SH-SY5Y (cell line): ENCODE measurements around the gene ZNF197.

ENCODE experiments used
- GATA2 ChIP-seq: IDR thresholded peaks from 2 replicates; pipeline ENCODE4 v1.6.1; 2011; ENCODE audit warnings: mild to moderate bottlenecking, low read depth, low read length
- GATA3 ChIP-seq: IDR thresholded peaks from 2 replicates; pipeline ENCODE4 v1.6.1; 2011; ENCODE audit warnings: low read depth, mild to moderate bottlenecking, low read length, moderate library complexity

- TF ChIP-seq GATA2 (no peak), GATA3 (no peak)
These were observed 34.6 kb downstream of the ZNF197 start for GRCh38 chr3:44659434-44659833.
